T follicular helper cell (primary cell): ENCODE measurements around the gene RASA3.

Experiments
- DNase-seq: peaks from one replicate; pipeline ENCODE4 v3.0.0-alpha.2; 2020; ENCODE audit warnings: low read depth

RASA3 gene

GRCh38 chr13:113981194-113981605 lies 151.2 kb downstream of the RASA3 start:
- DNase-seq, result no peak

DNA sequence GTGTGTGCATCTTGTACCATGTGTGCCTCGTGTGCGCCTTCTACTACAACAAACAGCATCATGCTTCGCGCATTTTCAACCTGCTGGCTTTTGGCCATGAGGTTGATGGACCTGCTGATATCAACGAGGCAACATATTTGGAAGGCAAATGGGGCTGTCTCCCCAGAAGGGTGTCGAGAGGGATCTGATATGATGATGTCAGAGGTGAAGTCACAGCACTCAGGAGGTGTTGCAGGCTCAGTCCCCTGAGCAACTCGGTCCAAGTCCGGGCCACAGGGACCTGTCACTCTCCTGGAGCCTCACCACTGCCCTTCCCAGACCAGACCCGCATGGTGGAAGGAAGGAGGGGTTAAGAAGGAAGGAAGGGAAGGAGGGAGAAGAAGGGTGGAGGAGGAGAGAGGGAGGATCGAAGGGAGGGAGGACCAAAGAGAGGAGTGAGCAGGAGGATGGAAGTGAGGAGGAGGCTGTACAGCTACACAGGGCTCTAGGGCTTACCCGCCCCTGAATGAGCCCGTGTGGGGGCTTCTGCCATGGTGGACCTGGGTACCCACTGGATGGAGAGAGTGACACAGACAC lies 151.8 kb downstream of the RASA3 start:
- DNase-seq, result no peak

- no peak for DNase-seq
Observed at GRCh38 chr13:113979791-113980471, 152.5 kb downstream of the RASA3 start.

DNA sequence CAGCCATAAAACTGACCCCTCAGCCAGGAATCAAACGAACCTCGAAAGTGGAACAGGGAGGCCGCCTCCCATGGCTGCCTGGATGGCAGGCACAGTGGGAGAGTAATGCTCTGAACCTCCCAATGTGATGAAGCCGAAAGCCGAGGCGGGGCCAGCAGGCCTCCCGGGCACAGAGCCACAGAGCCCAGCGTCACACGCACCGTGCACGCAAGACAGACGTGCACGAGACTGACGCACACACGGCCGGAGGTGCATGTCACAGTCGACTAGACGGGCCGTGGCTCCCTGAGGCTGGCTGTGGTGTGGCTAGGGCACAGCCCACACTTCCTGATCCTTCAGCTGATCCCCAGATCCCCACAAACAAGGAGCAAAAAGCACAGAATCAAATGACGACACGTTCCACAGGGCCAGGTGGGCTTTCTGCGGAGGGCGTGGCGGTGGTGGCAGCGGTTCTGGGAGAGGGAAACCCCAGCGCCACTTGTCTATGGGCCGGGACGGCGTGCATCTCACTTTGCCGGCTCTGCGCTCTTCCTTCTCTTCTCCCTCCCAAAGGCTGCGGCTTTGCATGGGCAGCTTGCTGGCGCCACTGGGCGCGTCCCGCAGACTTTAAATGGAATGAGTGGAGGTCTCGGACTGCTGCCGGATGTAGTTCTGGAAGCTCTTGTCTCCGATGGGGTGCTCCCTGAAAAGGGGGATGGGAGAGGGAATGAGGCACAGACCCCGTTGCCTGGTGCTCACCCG lies 153.5 kb downstream of the RASA3 start:
- no peak for DNase-seq

GRCh38 chr13:113977976-113978375 lies 154.4 kb downstream of the RASA3 start:
- DNase-seq, result no peak

DNA sequence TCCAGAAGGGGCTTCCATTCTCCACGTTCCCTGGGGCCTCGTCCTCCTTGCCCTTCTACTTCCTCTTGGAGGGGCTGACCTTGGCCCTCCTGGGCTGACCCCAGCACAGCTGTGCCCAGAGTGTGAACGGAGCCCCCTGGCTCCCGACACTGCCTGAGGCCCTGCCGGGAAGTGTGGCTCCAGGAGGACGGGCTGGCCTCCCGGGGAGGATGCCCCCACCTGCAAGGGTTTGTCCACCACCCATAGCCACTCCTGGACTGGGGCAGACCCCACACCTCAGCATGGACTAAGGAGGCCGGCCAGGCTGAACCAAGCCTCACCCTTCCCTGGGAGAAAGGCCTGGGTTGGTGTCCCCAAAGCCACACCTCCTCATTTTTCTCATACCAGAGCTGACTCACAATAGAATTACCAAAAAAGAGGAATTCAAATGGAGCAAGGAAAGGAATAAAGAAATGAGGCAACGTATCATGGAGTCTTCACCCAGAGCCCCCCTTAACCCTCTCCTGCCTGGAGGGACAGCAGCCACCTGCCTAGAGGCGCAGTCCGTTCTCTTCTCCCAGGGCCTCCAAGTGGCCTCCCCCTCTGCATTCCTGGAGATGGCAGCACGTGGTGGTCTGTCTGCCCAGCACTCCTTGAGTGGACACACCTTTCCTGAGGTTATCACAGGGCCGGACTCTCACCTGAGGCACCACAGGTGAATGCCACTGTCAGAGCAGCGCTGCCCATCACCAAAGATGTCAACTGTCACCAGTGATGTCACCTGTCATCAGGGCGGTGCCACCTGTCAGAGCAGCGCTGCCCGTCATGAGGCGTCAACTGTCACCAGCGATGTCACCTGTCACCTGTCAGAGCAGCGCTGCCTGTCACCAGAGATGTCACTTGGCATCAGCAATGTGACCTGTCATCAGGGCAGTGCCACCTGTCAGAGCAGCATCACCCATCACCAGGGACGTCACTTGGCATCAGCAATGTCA lies 155.4 kb downstream of the RASA3 start:
- DNase-seq, result no peak

DNA sequence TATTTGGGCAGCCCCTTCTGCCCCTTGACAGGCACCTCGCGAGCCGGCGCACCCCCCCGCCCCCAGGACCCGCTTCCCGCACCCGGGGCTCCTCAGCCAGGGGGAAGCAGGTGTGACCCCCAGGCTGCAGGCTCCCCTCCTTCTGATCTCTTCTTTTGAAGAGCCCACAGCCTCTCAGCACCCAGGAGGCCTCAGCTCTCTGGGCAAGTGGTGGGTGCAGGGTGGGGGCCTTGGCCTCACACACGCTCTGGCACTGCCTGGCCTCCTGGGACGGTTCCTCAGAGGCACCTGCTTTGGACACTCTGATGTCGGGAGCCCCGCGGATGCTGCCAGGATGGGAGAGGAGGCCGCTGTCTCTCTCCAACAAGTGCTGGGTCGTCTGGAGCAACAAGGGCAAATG lies 157.0 kb downstream of the RASA3 start:
- DNase-seq, result no peak

GRCh38 chr13:113974304-113975281 lies 157.8 kb downstream of the RASA3 start:
- DNase-seq, result no peak

- no peak for DNase-seq
Observed at GRCh38 chr13:113973218-113974164, 158.9 kb downstream of the RASA3 start, which contains the start of gene C13orf46. Gene C13orf46, minus strand, starts transcription at chr13:113974076. Its CDS starts 79 bp downstream, at chr13:113973997.

- DNase-seq, result no peak
Observed at GRCh38 chr13:113972451-113973217, 159.8 kb downstream of the RASA3 start.

DNA sequence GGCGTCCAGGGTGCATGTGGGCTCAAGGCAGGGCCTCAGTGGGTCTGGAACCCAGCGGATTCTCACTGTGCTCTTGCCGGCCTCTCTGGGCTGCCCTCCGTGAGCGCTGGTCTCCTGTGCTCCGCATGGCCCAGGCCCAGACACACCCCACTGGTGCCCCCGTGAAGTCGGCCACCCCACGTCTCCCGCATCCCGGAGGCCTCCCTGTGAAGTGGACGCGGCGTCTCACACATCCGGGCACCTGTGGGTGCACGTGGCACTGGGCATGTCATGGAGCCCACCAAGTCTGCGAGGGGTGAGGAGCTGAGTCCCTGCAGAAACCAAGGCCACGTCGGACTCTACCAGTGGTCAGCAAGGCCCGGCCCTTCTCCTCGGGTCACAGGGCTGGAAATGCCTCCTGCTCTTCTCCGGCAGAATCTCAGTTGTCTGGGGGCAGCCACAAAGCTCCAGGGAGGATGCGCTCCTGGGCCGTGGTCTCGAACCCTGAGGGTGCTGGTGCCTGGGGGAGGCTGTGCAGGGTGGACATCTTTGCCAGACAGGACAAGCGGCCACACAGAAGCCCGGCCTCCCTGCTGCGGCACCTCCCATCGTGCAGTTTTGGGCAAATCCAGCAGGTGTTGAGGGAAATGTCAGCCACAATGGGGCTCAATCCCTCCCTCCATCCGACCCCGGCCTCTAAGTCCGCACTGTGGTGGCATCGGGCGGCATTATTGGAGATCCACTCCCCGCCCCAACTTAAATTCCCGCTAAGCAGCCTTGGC lies 160.8 kb downstream of the RASA3 start:
- DNase-seq, result no peak

DNA sequence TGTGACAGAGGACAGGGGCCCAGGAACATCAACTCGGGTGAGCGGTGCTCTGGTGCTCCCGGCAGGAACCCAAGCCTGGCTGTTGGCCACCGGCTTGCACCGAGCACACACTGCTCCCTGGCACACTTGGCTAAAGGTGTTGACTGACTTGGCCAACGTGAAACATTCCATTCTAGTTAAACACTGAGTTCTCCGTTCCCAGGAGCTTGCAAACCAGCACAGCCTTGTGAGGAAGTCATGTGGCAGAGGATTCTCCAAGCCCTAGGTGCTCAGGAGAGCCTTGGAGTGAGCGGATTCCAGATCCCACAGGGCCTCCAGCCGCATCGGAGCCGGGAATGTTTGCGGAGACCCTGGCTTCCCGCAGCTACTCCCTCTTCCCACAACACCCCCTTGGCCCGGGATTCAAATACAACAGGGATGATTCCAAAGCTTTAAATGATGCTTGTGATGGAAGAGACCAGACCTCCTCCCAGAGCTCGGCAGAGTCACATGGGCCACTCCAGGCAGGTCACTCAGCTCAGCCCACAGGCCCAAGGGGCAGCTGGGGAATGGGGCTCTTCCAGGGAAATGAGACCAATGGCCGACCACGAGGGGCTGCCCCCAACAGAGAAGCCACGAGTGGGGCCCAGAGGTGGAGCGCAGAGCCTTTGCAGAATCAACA lies 161.5 kb downstream of the RASA3 start:
- no peak for DNase-seq

DNA sequence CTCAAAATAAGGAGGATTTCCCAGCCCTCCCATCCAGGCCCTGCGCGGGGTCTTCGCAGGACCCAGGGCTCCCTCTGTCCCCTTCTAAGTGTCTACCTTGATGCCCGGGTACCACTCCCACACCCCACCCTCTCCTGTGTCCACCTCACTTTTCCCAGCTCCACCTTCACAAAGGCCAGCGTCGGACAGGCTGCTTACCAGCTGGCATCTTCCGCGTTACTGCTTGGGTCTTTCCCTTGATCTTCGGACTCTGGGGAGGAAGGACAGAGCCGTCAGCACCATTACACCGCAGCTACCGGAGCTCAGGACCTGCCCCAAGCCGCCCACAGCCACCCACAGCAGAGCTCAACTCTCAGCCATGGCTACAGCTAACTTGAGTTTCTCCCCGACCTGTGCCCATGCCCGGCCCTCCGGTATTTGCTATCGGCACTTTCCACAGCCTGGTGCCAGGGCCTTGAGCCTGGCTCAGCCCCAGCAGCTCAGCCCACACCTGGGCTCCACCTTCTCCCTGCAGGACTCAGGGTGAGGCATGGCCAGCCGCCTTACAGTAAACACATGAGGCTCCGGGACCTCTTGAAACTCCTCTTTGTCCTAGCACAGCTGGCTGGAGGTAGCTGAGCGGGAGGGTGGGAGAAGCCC lies 162.3 kb downstream of the RASA3 start:
- no peak for DNase-seq

GRCh38 chr13:113969311-113969972 lies 163.0 kb downstream of the RASA3 start:
- no peak for DNase-seq

GRCh38 chr13:113968463-113969310 lies 163.7 kb downstream of the RASA3 start:
- no peak for DNase-seq
